ENCODE measurements around the gene IRF2BPL.

- TF ChIP-seq CTCF (IDR thresholded peaks at IDR 0.05; ENCODE audit: control extremely low read depth in 1 of 3, insufficient read depth in 1 of 3, low read depth in 1 of 3, low read length in 3 of 3) (no peak), HDAC6 (IDR thresholded peaks at IDR 0.05; ENCODE audit: low read depth, low read length) (no peak), KDM1A (IDR thresholded peaks at IDR 0.05; ENCODE audit: borderline replicate concordance, low read length) (no peak; the same call in 1 of the 2 replicates), JUN (IDR thresholded peaks at IDR 0.05; ENCODE audit: low read depth, low read length) (no peak), POLR2AphosphoS5 (IDR thresholded peaks at IDR 0.05; ENCODE audit: low read depth, low read length) (no peak), CREB1 (IDR thresholded peaks at IDR 0.05) (no peak)
Measured at GRCh38 chr14:77040059-77040740, 11.7 kb upstream of the IRF2BPL start.
